ENCODE results near the gene SLC16A4. TPM values are rescaled to one million over a fixed set of nuclear protein-coding genes. Genes with fewer than 3 reads are reported as not detected.

SLC16A4 gene
- total and polyA plus RNA-seq, 10 of the 15 experiments (the other 5 are each of a cell fraction or from before 2014, with no cell fraction given), result 0.13 to 2.2 (median 0.26) TPM; not detected in 1

DNA sequence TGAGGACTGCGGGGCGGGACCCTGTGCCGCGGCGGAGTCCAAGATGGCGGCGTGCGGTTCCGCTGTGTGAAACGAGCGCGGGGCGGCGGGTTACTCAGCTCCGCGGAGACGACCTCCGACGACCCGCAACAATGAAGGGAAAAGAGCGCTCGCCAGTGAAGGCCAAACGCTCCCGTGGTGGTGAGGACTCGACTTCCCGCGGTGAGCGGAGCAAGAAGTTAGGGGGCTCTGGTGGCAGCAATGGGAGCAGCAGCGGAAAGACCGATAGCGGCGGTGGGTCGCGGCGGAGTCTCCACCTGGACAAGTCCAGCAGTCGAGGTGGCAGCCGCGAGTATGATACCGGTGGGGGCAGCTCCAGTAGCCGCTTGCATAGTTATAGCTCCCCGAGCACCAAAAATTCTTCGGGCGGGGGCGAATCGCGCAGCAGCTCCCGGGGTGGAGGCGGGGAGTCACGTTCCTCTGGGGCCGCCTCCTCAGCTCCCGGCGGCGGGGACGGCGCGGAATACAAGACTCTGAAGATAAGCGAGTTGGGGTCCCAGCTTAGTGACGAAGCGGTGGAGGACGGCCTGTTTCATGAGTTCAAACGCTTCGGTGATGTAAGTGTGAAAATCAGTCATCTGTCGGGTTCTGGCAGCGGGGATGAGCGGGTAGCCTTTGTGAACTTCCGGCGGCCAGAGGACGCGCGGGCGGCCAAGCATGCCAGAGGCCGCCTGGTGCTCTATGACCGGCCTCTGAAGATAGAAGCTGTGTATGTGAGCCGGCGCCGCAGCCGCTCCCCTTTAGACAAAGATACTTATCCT, 51.2 kb downstream of the SLC16A4 start (continued):
- TF ChIP-seq, protein P1, sequence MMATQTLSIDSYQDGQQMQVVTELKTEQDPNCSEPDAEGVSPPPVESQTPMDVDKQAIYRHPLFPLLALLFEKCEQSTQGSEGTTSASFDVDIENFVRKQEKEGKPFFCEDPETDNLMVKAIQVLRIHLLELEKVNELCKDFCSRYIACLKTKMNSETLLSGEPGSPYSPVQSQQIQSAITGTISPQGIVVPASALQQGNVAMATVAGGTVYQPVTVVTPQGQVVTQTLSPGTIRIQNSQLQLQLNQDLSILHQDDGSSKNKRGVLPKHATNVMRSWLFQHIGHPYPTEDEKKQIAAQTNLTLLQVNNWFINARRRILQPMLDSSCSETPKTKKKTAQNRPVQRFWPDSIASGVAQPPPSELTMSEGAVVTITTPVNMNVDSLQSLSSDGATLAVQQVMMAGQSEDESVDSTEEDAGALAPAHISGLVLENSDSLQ (IDR thresholded peaks at IDR 0.05), result no peak
- no peak for TF ChIP-seq CEBPB (IDR thresholded peaks at IDR 0.05; ENCODE audit: borderline replicate concordance in 1 of 2, low read depth in 2 of 2, low read length in 2 of 2)
- TF ChIP-seq ZNF217 (IDR thresholded peaks at IDR 0.05), result no peak
- TF ChIP-seq, protein P2, sequence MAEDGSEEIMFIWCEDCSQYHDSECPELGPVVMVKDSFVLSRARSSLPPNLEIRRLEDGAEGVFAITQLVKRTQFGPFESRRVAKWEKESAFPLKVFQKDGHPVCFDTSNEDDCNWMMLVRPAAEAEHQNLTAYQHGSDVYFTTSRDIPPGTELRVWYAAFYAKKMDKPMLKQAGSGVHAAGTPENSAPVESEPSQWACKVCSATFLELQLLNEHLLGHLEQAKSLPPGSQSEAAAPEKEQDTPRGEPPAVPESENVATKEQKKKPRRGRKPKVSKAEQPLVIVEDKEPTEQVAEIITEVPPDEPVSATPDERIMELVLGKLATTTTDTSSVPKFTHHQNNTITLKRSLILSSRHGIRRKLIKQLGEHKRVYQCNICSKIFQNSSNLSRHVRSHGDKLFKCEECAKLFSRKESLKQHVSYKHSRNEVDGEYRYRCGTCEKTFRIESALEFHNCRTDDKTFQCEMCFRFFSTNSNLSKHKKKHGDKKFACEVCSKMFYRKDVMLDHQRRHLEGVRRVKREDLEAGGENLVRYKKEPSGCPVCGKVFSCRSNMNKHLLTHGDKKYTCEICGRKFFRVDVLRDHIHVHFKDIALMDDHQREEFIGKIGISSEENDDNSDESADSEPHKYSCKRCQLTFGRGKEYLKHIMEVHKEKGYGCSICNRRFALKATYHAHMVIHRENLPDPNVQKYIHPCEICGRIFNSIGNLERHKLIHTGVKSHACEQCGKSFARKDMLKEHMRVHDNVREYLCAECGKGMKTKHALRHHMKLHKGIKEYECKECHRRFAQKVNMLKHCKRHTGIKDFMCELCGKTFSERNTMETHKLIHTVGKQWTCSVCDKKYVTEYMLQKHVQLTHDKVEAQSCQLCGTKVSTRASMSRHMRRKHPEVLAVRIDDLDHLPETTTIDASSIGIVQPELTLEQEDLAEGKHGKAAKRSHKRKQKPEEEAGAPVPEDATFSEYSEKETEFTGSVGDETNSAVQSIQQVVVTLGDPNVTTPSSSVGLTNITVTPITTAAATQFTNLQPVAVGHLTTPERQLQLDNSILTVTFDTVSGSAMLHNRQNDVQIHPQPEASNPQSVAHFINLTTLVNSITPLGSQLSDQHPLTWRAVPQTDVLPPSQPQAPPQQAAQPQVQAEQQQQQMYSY (CRISPR knock-in tag; IDR thresholded peaks at IDR 0.05), result no peak
- no peak for TF ChIP-seq NRF1 (conservative IDR thresholded peaks at IDR 0.05; ENCODE audit: low read depth, low read length)
- TF ChIP-seq SP1 (IDR thresholded peaks at IDR 0.05; ENCODE audit: low read depth, low read length), result no peak
- TF ChIP-seq, protein P3, sequence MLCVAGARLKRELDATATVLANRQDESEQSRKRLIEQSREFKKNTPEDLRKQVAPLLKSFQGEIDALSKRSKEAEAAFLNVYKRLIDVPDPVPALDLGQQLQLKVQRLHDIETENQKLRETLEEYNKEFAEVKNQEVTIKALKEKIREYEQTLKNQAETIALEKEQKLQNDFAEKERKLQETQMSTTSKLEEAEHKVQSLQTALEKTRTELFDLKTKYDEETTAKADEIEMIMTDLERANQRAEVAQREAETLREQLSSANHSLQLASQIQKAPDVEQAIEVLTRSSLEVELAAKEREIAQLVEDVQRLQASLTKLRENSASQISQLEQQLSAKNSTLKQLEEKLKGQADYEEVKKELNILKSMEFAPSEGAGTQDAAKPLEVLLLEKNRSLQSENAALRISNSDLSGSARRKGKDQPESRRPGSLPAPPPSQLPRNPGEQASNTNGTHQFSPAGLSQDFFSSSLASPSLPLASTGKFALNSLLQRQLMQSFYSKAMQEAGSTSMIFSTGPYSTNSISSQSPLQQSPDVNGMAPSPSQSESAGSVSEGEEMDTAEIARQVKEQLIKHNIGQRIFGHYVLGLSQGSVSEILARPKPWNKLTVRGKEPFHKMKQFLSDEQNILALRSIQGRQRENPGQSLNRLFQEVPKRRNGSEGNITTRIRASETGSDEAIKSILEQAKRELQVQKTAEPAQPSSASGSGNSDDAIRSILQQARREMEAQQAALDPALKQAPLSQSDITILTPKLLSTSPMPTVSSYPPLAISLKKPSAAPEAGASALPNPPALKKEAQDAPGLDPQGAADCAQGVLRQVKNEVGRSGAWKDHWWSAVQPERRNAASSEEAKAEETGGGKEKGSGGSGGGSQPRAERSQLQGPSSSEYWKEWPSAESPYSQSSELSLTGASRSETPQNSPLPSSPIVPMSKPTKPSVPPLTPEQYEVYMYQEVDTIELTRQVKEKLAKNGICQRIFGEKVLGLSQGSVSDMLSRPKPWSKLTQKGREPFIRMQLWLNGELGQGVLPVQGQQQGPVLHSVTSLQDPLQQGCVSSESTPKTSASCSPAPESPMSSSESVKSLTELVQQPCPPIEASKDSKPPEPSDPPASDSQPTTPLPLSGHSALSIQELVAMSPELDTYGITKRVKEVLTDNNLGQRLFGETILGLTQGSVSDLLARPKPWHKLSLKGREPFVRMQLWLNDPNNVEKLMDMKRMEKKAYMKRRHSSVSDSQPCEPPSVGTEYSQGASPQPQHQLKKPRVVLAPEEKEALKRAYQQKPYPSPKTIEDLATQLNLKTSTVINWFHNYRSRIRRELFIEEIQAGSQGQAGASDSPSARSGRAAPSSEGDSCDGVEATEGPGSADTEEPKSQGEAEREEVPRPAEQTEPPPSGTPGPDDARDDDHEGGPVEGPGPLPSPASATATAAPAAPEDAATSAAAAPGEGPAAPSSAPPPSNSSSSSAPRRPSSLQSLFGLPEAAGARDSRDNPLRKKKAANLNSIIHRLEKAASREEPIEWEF (IDR thresholded peaks at IDR 0.05; ENCODE audit: insufficient replicate concordance, low read depth, low read length), result no peak
- TF ChIP-seq NR2C2 (IDR thresholded peaks at IDR 0.05; ENCODE audit: borderline replicate concordance, control insufficient read depth, insufficient read length, low read depth), result no peak
- TF ChIP-seq ZNF274 (IDR thresholded peaks at IDR 0.05; ENCODE audit: insufficient read depth, insufficient read length), result no peak
- TF ChIP-seq PML (IDR thresholded peaks at IDR 0.05; ENCODE audit: low read length), result peak; percentile 86; the same call in 1 of the 2 replicates
- TF ChIP-seq SPI1 (IDR thresholded peaks at IDR 0.05; ENCODE audit: borderline replicate concordance, insufficient read depth, low read depth, low read length), result no peak
- TF ChIP-seq FOS (IDR thresholded peaks at IDR 0.05; ENCODE audit: borderline replicate concordance, extremely low read depth, insufficient read length), result no peak
- no peak for TF ChIP-seq RCOR1 (conservative IDR thresholded peaks at IDR 0.05; ENCODE audit: low read depth, low read length)
- TF ChIP-seq IRF4 (IDR thresholded peaks at IDR 0.05; ENCODE audit: low read depth, low read length), result no peak
- no peak for TF ChIP-seq ZBTB11 (CRISPR knock-in tag; IDR thresholded peaks at IDR 0.05)
